ENCODE measurements around the gene VWA3B.

Gene VWA3B

GRCh38 chr2:98084151-98084868 lies 2.7 kb upstream of the VWA3B start:
- Histone ChIP-seq H2AFZ (ENCODE audit: low read depth, low read length, severe bottlenecking) (no peak overlapping the region), H3F3A (ENCODE audit: insufficient read depth) (no peaks in the 10 kb centered on the region), H3K4me3 (ENCODE audit: insufficient read depth, low read length, poor library complexity, severe bottlenecking) (no peak overlapping the region), H3K36me3 (ENCODE audit: low read length) (no peaks in the 10 kb centered on the region), H3K9ac (ENCODE audit: low read length) (no peak overlapping the region), H3K4me2 (ENCODE audit: low read depth, low read length, poor library complexity, severe bottlenecking) (no peak overlapping the region), H3K27ac (ENCODE audit: low read depth, low read length) (no peak overlapping the region), H3K79me2 (ENCODE audit: insufficient read depth, low read length) (no peaks in the 10 kb centered on the region), H3K9me3 (ENCODE audit: insufficient read depth, low read length) (no peaks in the 10 kb centered on the region), H3K27me3 (ENCODE audit: low read length) (no peaks in the 10 kb centered on the region), H3K9me2 (replicated peaks; ENCODE audit: insufficient read depth, low read length) (no peaks in the 10 kb centered on the region), H4K20me1 (ENCODE audit: low read depth, low read length) (no peaks in the 10 kb centered on the region)
- TF ChIP-seq CTCF (IDR thresholded peaks at IDR 0.05; ENCODE audit: insufficient read depth, low read length, poor library complexity, severe bottlenecking) = no peak
- no peak for TF ChIP-seq EZH2phosphoT487 (conservative IDR thresholded peaks at IDR 0.05; ENCODE audit: low read length)

- no peak overlapping the region for H3K4me3 ChIP-seq (ENCODE audit: insufficient read depth, low read length, poor library complexity, severe bottlenecking)
- H3K9me2 ChIP-seq (replicated peaks; ENCODE audit: insufficient read depth, low read length) = no peaks in the 10 kb centered on the region
- no peaks in the 10 kb centered on the region for H4K20me1 ChIP-seq (ENCODE audit: low read depth, low read length)
- H3K27ac ChIP-seq (ENCODE audit: low read depth, low read length) = no peak overlapping the region
- no peaks in the 10 kb centered on the region for H3K36me3 ChIP-seq (ENCODE audit: low read length)
- TF ChIP-seq EZH2phosphoT487 (conservative IDR thresholded peaks at IDR 0.05; ENCODE audit: low read length) (no peak), CTCF (IDR thresholded peaks at IDR 0.05; ENCODE audit: insufficient read depth, low read length, poor library complexity, severe bottlenecking) (no peak)
- H3K9ac ChIP-seq (ENCODE audit: low read length) = no peak overlapping the region
- H3K27me3 ChIP-seq (ENCODE audit: low read length) = no peaks in the 10 kb centered on the region
- H3F3A ChIP-seq (ENCODE audit: insufficient read depth) = no peaks in the 10 kb centered on the region
- H2AFZ ChIP-seq (ENCODE audit: low read depth, low read length, severe bottlenecking) = no peak overlapping the region
- no peaks in the 10 kb centered on the region for H3K9me3 ChIP-seq (ENCODE audit: insufficient read depth, low read length)
- H3K4me2 ChIP-seq (ENCODE audit: low read depth, low read length, poor library complexity, severe bottlenecking) = no peak overlapping the region
- H3K79me2 ChIP-seq (ENCODE audit: insufficient read depth, low read length) = no peaks in the 10 kb centered on the region
These were observed 2.1 kb upstream of the VWA3B start for GRCh38 chr2:98084869-98085238.

GRCh38 chr2:98085649-98086048 lies 1.3 kb upstream of the VWA3B start:
- Histone ChIP-seq H4K20me1 (ENCODE audit: low read depth, low read length) (no peaks in the 10 kb centered on the region), H3K27ac (ENCODE audit: low read depth, low read length) (no peak overlapping the region)
- no peak for TF ChIP-seq CTCF (IDR thresholded peaks at IDR 0.05; ENCODE audit: insufficient read depth, low read length, poor library complexity, severe bottlenecking)
- no peak for TF ChIP-seq EZH2phosphoT487 (conservative IDR thresholded peaks at IDR 0.05; ENCODE audit: low read length)

More at GRCh38 chr2:98085649-98086048, 1.3 kb upstream of the VWA3B start:
- no peak overlapping the region for H3K9ac ChIP-seq (ENCODE audit: low read length)
- no peaks in the 10 kb centered on the region for H3K36me3 ChIP-seq (ENCODE audit: low read length)
- H3K9me3 ChIP-seq (ENCODE audit: insufficient read depth, low read length) = no peaks in the 10 kb centered on the region
- H2AFZ ChIP-seq (ENCODE audit: low read depth, low read length, severe bottlenecking) = no peak overlapping the region
- H3K79me2 ChIP-seq (ENCODE audit: insufficient read depth, low read length) = no peaks in the 10 kb centered on the region
- no peaks in the 10 kb centered on the region for H3F3A ChIP-seq (ENCODE audit: insufficient read depth)
- H3K9me2 ChIP-seq (replicated peaks; ENCODE audit: insufficient read depth, low read length) = no peaks in the 10 kb centered on the region
- H3K27me3 ChIP-seq (ENCODE audit: low read length) = no peaks in the 10 kb centered on the region
- H3K4me3 ChIP-seq (ENCODE audit: insufficient read depth, low read length, poor library complexity, severe bottlenecking) = no peak overlapping the region
- no peak overlapping the region for H3K4me2 ChIP-seq (ENCODE audit: low read depth, low read length, poor library complexity, severe bottlenecking)
